Measurements from ENCODE around the gene MAP3K9.

GRCh38 chr14:70842851-70843462 lies 33.6 kb upstream of the MAP3K9 start:
- TF ChIP-seq CTCF (IDR thresholded peaks at IDR 0.05; ENCODE audit: poor library complexity, severe bottlenecking) (no peak), SMC3 (conservative IDR thresholded peaks at IDR 0.05; ENCODE audit: poor library complexity) (no peak), EP300 (conservative IDR thresholded peaks at IDR 0.05; ENCODE audit: poor library complexity, severe bottlenecking) (no peak), TAF1 (IDR thresholded peaks at IDR 0.05; ENCODE audit: low read depth) (no peak), POLR2AphosphoS5 (IDR thresholded peaks at IDR 0.05) (no peak), RAD21 (conservative IDR thresholded peaks at IDR 0.05) (no peak), EZH2 (IDR thresholded peaks at IDR 0.05; ENCODE audit: borderline replicate concordance, insufficient read depth, low read length, poor library complexity, severe bottlenecking) (no peak)
- TF ChIP-seq, protein P1, sequence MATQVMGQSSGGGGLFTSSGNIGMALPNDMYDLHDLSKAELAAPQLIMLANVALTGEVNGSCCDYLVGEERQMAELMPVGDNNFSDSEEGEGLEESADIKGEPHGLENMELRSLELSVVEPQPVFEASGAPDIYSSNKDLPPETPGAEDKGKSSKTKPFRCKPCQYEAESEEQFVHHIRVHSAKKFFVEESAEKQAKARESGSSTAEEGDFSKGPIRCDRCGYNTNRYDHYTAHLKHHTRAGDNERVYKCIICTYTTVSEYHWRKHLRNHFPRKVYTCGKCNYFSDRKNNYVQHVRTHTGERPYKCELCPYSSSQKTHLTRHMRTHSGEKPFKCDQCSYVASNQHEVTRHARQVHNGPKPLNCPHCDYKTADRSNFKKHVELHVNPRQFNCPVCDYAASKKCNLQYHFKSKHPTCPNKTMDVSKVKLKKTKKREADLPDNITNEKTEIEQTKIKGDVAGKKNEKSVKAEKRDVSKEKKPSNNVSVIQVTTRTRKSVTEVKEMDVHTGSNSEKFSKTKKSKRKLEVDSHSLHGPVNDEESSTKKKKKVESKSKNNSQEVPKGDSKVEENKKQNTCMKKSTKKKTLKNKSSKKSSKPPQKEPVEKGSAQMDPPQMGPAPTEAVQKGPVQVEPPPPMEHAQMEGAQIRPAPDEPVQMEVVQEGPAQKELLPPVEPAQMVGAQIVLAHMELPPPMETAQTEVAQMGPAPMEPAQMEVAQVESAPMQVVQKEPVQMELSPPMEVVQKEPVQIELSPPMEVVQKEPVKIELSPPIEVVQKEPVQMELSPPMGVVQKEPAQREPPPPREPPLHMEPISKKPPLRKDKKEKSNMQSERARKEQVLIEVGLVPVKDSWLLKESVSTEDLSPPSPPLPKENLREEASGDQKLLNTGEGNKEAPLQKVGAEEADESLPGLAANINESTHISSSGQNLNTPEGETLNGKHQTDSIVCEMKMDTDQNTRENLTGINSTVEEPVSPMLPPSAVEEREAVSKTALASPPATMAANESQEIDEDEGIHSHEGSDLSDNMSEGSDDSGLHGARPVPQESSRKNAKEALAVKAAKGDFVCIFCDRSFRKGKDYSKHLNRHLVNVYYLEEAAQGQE (IDR thresholded peaks at IDR 0.05; ENCODE audit: borderline replicate concordance) = no peak

Measured in neural cell (in vitro differentiated cells).